Endothelial cell of umbilical vein (primary cell): ENCODE measurements around the gene KIF24.

ENCODE experiments used
- CTCF ChIP-seq, 2 donors: IDR thresholded peaks; 1 replicate in 1 of 2; 2 replicates in 1 of 2; pipeline ENCODE4 v1.5.1; 2011; ENCODE audit warnings: low read length in 2 of 2, mild to moderate bottlenecking in 2 of 2, moderate library complexity in 2 of 2, control low read depth in 1 of 2, inconsistent platforms in 1 of 2, low read depth in 1 of 2; ENCODE audit not compliant: insufficient read depth in 1 of 2; ENCODE audit errors: extremely low read depth in 1 of 2
- POLR2AphosphoS5 ChIP-seq: IDR thresholded peaks from 2 replicates; pipeline ENCODE4 v1.6.1; 2012; ENCODE audit warnings: low read depth, mild to moderate bottlenecking, control low read depth, low read length, moderate library complexity; ENCODE audit not compliant: insufficient read depth

- TF ChIP-seq CTCF (IDR thresholded peaks at IDR 0.05; ENCODE audit: extremely low read depth in 1 of 2, insufficient read depth in 1 of 2, low read depth in 1 of 2, low read length in 2 of 2) (no peak), POLR2AphosphoS5 (no peak)
Measured at GRCh38 chr9:34346873-34347799, 18.1 kb upstream of the KIF24 start.
